Measurements from ENCODE around the gene USPL1.

DNA sequence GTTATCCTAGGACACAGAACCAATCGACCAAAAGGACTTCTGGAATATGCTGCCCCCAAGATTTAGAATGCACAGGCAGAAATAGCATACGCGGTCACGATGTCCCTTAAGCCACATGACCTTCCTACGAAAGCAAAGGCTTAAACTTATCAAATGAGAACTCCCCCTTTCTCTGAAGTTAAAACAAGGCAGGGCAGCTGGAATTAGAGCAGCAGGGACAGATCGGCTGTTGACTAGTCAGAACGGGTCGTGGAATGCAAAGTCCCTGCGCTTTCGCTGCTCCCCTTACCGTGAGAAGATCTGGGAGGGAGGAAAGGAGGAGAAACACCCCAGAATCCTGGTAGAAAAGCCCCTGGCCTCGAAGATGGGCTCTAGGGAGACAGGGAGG is 799 bp upstream of the USPL1 start:
- TF ChIP-seq, protein P1, sequence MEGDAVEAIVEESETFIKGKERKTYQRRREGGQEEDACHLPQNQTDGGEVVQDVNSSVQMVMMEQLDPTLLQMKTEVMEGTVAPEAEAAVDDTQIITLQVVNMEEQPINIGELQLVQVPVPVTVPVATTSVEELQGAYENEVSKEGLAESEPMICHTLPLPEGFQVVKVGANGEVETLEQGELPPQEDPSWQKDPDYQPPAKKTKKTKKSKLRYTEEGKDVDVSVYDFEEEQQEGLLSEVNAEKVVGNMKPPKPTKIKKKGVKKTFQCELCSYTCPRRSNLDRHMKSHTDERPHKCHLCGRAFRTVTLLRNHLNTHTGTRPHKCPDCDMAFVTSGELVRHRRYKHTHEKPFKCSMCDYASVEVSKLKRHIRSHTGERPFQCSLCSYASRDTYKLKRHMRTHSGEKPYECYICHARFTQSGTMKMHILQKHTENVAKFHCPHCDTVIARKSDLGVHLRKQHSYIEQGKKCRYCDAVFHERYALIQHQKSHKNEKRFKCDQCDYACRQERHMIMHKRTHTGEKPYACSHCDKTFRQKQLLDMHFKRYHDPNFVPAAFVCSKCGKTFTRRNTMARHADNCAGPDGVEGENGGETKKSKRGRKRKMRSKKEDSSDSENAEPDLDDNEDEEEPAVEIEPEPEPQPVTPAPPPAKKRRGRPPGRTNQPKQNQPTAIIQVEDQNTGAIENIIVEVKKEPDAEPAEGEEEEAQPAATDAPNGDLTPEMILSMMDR (CRISPR knock-in tag; IDR thresholded peaks at IDR 0.05): no peak
- TF ChIP-seq ZNF7 (CRISPR knock-in tag; IDR thresholded peaks at IDR 0.05): no peak
